H1 (cell line): ENCODE measurements around the gene RASL11B. TPM values are rescaled to one million over a fixed set of nuclear protein-coding genes. Genes with fewer than 3 reads are reported as not detected.

Experiments used
- CTCF ChIA-PET: fragments of 300-600 bp; sonication (Branson Sonifier 250); formaldehyde crosslinking; loops from one replicate; lab custom pipeline; 2021; ENCODE audit not compliant: partially characterized antibody; lab: Charles Lee
- POLR2A ChIA-PET: fragments of 300-600 bp; sonication (Branson Sonifier 250); formaldehyde crosslinking; loops from one replicate; lab custom pipeline; 2021; ENCODE audit warnings: inconsistent platforms; ENCODE audit not compliant: partially characterized antibody; lab: Charles Lee
- DNase-seq, 2 experiments: peaks; one replicate each; pipeline versions ENCODE4 v3.0.0 to v3.0.0-alpha.2; 2010 to 2022; ENCODE audit warnings: low spot score in 2 of 2, low read depth in 1 of 2, mixed read lengths in 1 of 2
- FAIRE-seq: peaks from 2 replicates; lab custom pipeline; 2011; peaks lifted over from hg19 to GRCh38; lab: Jason Lieb, UNC
- H2AFZ ChIP-seq: 2 replicates; pipeline ENCODE4 v1.8.1; 2012; ENCODE audit warnings: low read length, inconsistent platforms
- H2AK5ac ChIP-seq: 2 replicates; pipeline ENCODE4 v1.6.1; 2013; ENCODE audit warnings: low read depth, low read length
- H2BK120ac ChIP-seq: replicated peaks from 2 replicates; pipeline ENCODE3; 2013; ENCODE audit warnings: low read depth, low read length, inconsistent platforms
- H2BK12ac ChIP-seq: 2 replicates; pipeline ENCODE4 v1.6.1; 2013; ENCODE audit warnings: low read depth, low read length
- H2BK15ac ChIP-seq: 2 replicates; pipeline ENCODE4 v1.6.1; 2013; ENCODE audit warnings: low read length
- H2BK20ac ChIP-seq: 2 replicates; pipeline ENCODE4 v1.6.1; 2013; ENCODE audit warnings: low read length
- H2BK5ac ChIP-seq: 2 replicates; pipeline ENCODE4 v1.6.1; 2013; ENCODE audit warnings: low read depth, low read length
- H3K14ac ChIP-seq: 2 replicates; pipeline ENCODE4 v1.6.1; 2013; ENCODE audit warnings: inconsistent platforms; ENCODE audit not compliant: insufficient read length
- H3K18ac ChIP-seq: 2 replicates; pipeline ENCODE4 v1.6.1; 2013; ENCODE audit warnings: low read length; ENCODE audit errors: extremely low read depth
- H3K23ac ChIP-seq: 2 replicates; pipeline ENCODE4 v1.6.1; 2013; ENCODE audit warnings: inconsistent platforms; ENCODE audit not compliant: insufficient read length
- H3K23me2 ChIP-seq: 2 replicates; pipeline ENCODE4 v1.6.1; 2013; ENCODE audit warnings: low read depth, low read length
- H3K27ac ChIP-seq: 2 replicates; pipeline ENCODE4 v1.6.1; 2011; ENCODE audit warnings: low read depth, low read length, inconsistent platforms
- H3K27me3 ChIP-seq, 4 experiments: replicated peaks in 1 of 4; 1 replicate in 1 of 4; 2 replicates in 3 of 4; pipeline versions ENCODE4 v1.6.1 to v1.8.1; 2011 to 2013; ENCODE audit warnings: low read length in 3 of 4, mild to moderate bottlenecking in 3 of 4, inconsistent platforms in 2 of 4, mixed read lengths in 2 of 4, moderate library complexity in 1 of 4; ENCODE audit not compliant: control insufficient read depth in 3 of 4, insufficient read depth in 3 of 4; ENCODE audit errors: extremely low read depth in 1 of 4
- H3K36me3 ChIP-seq, 4 experiments: 2 replicates each; pipeline versions ENCODE4 v1.6.1 to v1.8.1; 2011 to 2013; ENCODE audit warnings: mild to moderate bottlenecking in 4 of 4, low read length in 3 of 4, moderate library complexity in 2 of 4, control low read depth in 1 of 4, inconsistent platforms in 1 of 4; ENCODE audit not compliant: insufficient read depth in 4 of 4, control insufficient read depth in 2 of 4
- H3K4ac ChIP-seq: replicated peaks from 2 replicates; pipeline ENCODE3; 2013; ENCODE audit warnings: low read length, low read depth, mixed read lengths, inconsistent platforms; ENCODE audit not compliant: insufficient read length
- H3K4me1 ChIP-seq, 4 experiments: replicated peaks in 1 of 4; 1 replicate in 1 of 4; 2 replicates in 3 of 4; pipeline versions ENCODE4 v1.6.1 to v1.8.1; 2011 to 2013; ENCODE audit warnings: low read length in 3 of 4, inconsistent platforms in 2 of 4, mixed read lengths in 1 of 4; ENCODE audit not compliant: insufficient read depth in 4 of 4, control insufficient read depth in 3 of 4
- H3K4me2 ChIP-seq, 2 experiments: 2 replicates each; pipeline versions ENCODE4 v1.6.1 to v1.8.1; 2011 to 2013; ENCODE audit warnings: low read depth in 2 of 2, low read length in 2 of 2, control low read depth in 1 of 2, inconsistent platforms in 1 of 2, mild to moderate bottlenecking in 1 of 2; ENCODE audit not compliant: insufficient read depth in 1 of 2
- H3K4me3 ChIP-seq, 4 experiments: fragments of 200-600, 300-600 bp in 1 of 4; sonication (generic), shearing (Covaris generic), sonication (Bioruptor Twin) in 1 of 4; 2 replicates each; pipeline versions ENCODE4 v1.5.1 to v1.8.1; 2011 to 2016; ENCODE audit warnings: low read length in 4 of 4, low read depth in 3 of 4, control low read depth in 2 of 4, inconsistent platforms in 2 of 4, mild to moderate bottlenecking in 2 of 4, mixed read lengths in 1 of 4, moderate library complexity in 1 of 4; ENCODE audit not compliant: insufficient read depth in 2 of 4; ENCODE audit errors: extremely low read depth in 1 of 4
- H3K56ac ChIP-seq: replicated peaks from 2 replicates; pipeline ENCODE3; 2013; ENCODE audit warnings: low read depth, mild to moderate bottlenecking, mixed read lengths, low read length, inconsistent platforms; ENCODE audit not compliant: insufficient read length
- H3K79me1 ChIP-seq: 2 replicates; pipeline ENCODE4 v1.6.1; 2013; ENCODE audit warnings: low read depth, low read length, control low read depth
- H3K79me2 ChIP-seq, 2 experiments: 2 replicates each; pipeline versions ENCODE4 v1.6.1 to v1.8.1; 2012 to 2013; ENCODE audit warnings: low read length in 2 of 2, mild to moderate bottlenecking in 2 of 2, inconsistent platforms in 1 of 2; ENCODE audit not compliant: insufficient read depth in 2 of 2, control insufficient read depth in 1 of 2
- H3K9ac ChIP-seq, 4 experiments: replicated peaks in 1 of 4; 1 replicate in 1 of 4; 2 replicates in 3 of 4; pipeline versions ENCODE4 v1.6.1 to v1.8.1; 2011 to 2013; ENCODE audit warnings: low read depth in 3 of 4, low read length in 3 of 4, control low read depth in 2 of 4, mild to moderate bottlenecking in 2 of 4, moderate library complexity in 2 of 4, inconsistent platforms in 1 of 4; ENCODE audit errors: extremely low read depth in 1 of 4
- H3K9me3 ChIP-seq, 2 experiments: 2 replicates each; pipeline versions ENCODE4 v1.6.1 to v1.8.1; 2012 to 2013; ENCODE audit warnings: mild to moderate bottlenecking in 2 of 2, moderate library complexity in 2 of 2, control low read depth in 1 of 2, inconsistent platforms in 1 of 2, low read depth in 1 of 2, low read length in 1 of 2, mixed read lengths in 1 of 2; ENCODE audit not compliant: insufficient read depth in 2 of 2
- H4K20me1 ChIP-seq, 2 experiments: replicated peaks in 1 of 2; 2 replicates each; pipeline versions ENCODE3 to v1.8.1; 2011 to 2013; ENCODE audit warnings: inconsistent platforms in 2 of 2, low read length in 2 of 2, mild to moderate bottlenecking in 1 of 2; ENCODE audit not compliant: insufficient read depth in 2 of 2, control insufficient read depth in 1 of 2
- H4K5ac ChIP-seq: 2 replicates; pipeline ENCODE4 v1.6.1; 2013; ENCODE audit warnings: low read length, low read depth, mixed read lengths, inconsistent platforms; ENCODE audit not compliant: insufficient read length
- H4K8ac ChIP-seq: 2 replicates; pipeline ENCODE4 v1.8.0; 2013; ENCODE audit warnings: mild to moderate bottlenecking, moderate library complexity, low read length, inconsistent platforms; ENCODE audit not compliant: insufficient read depth; ENCODE audit errors: extremely low read depth
- H4K91ac ChIP-seq: replicated peaks from 2 replicates; pipeline ENCODE3; 2013; ENCODE audit warnings: low read length, mixed read lengths, inconsistent platforms; ENCODE audit not compliant: insufficient read length
- CBX5 ChIP-seq: fragments of 300-800, 300-1000 bp; sonication (generic); IDR thresholded peaks from 2 replicates; pipeline ENCODE4 v1.7.1; 2016; ENCODE audit warnings: antibody characterized with exemption, low read length, low read depth
- CHD1 ChIP-seq: IDR thresholded peaks from 2 replicates; pipeline ENCODE4 v1.6.1; 2012; ENCODE audit warnings: low read depth, low read length, improper control_type of control experiment
- CREB1 ChIP-seq: IDR thresholded peaks from 2 replicates; pipeline ENCODE4 v1.6.1; 2012; ENCODE audit warnings: inconsistent platforms
- HDAC6 ChIP-seq: IDR thresholded peaks from one replicate; pipeline ENCODE4 v1.7.1; 2012; ENCODE audit warnings: low read depth, mild to moderate bottlenecking, inconsistent platforms, low read length, moderate library complexity
- MAX ChIP-seq: IDR thresholded peaks from 2 replicates; pipeline ENCODE4 v1.6.1; 2012; ENCODE audit warnings: inconsistent platforms
- NRF1 ChIP-seq: IDR thresholded peaks from 2 replicates; pipeline ENCODE4 v1.6.1; 2011; ENCODE audit warnings: mild to moderate bottlenecking, low read depth, low read length, improper control_type of control experiment
- POLR2AphosphoS5 ChIP-seq: IDR thresholded peaks from 2 replicates; pipeline ENCODE4 v1.6.1; 2011; ENCODE audit warnings: low read depth, low read length
- RBBP5 ChIP-seq: IDR thresholded peaks from 2 replicates; pipeline ENCODE4 v1.7.1; 2012; ENCODE audit warnings: low read depth, mild to moderate bottlenecking, inconsistent platforms, low read length, moderate library complexity, borderline replicate concordance
- SAP30 ChIP-seq: fragments of 300-600 bp; sonication (generic); IDR thresholded peaks from 2 replicates; pipeline ENCODE4 v1.7.1; 2012; ENCODE audit warnings: low read length, moderate library complexity, mild to moderate bottlenecking, inconsistent platforms; ENCODE audit not compliant: insufficient read depth, insufficient replicate concordance
- TCF12 ChIP-seq: IDR thresholded peaks from 2 replicates; pipeline ENCODE4 v1.6.1; 2011; ENCODE audit warnings: low read depth, mild to moderate bottlenecking, low read length
- ZNF274 ChIP-seq: IDR thresholded peaks from 2 replicates; pipeline ENCODE4 v1.7.0; 2012; ENCODE audit warnings: low read length, borderline replicate concordance; ENCODE audit errors: extremely low read depth
- WGBS, 2 experiments: shearing (Covaris generic) in 1 of 2; methylation state at CpG; one replicate each; pipeline versions ENCODE4 v1.1.6 to v1.1.7; 2013 to 2015; ENCODE audit warnings: low lambda C conversion rate in 2 of 2, mixed read lengths in 2 of 2, inconsistent platforms in 1 of 2, low coverage in 1 of 2, missing lambda C conversion rate in 1 of 2; ENCODE audit not compliant: insufficient replicate concordance in 2 of 2, insufficient coverage in 1 of 2, insufficient read length in 1 of 2; ENCODE audit errors: extremely low coverage in 1 of 2, missing lambda C conversion rate in 1 of 2; 5-methylcytosine and 5-hydroxymethylcytosine counted together
- polyA plus RNA-seq, 7 experiments: library from polyadenylated mRNA; depleted of rRNA in 3 of 7; stranded (reverse) in 5 of 7; unstranded in 2 of 7; fragments of >200 nt in 5 of 7; fragments of 200-250 nt in 2 of 7; gene quantifications; 1 replicate in 5 of 7; 2 replicates in 1 of 7; 4 replicates in 1 of 7; pipeline versions ENCODE4 v1.2.1 to v1.2.3, GENCODE V29; 2011 to 2013; ENCODE audit warnings: missing spikeins in 2 of 7, mixed read lengths in 2 of 7
- total RNA-seq: library from RNA; stranded (reverse); fragmentation: NEBNext Ultra II Directional; extraction: Animal tissue kit (Norgen Biotek cat#: 25700); gene quantifications from 2 replicates; pipeline ENCODE4 v1.2.1, GENCODE V29; 2021

RASL11B gene
- total and polyA plus RNA-seq, 2 of the 8 experiments (the other 6 are each of a cell fraction or from before 2014, with no cell fraction given): 49.8 to 75.5 TPM

- no peak overlapping the region for H2BK12ac ChIP-seq
- H4K20me1 ChIP-seq: no peaks in the 10 kb centered on the region
- no peak overlapping the region for H3K4me2 ChIP-seq
- H2BK20ac ChIP-seq: 0 out of 2 replicates have a peak overlapping the region, but pooled peaks have one; percentile 72
- DNase-seq (no peak), FAIRE-seq (no peak)
- H2BK15ac ChIP-seq: no peak overlapping the region
- H2BK120ac ChIP-seq: no peak overlapping the region
- POLR2A ChIA-PET: interaction anchor here (1.0 to 15.2 kb wide), 5 partner anchors 12 to 128 kb away, joined by 3 to 165 read pairs (median 5); partner anchors contain the start of gene RASL11B
- H3K18ac ChIP-seq: no peak overlapping the region
- CTCF ChIA-PET: interaction anchor here (1.1 to 1.6 kb wide), 4 partner anchors 9 to 198 kb away, joined by 3 to 4 read pairs (median 3); no protein-coding TSS in a partner anchor
- no peak overlapping the region for H3K23ac ChIP-seq
- no peaks in the 10 kb centered on the region for H3K79me1 ChIP-seq
- no peaks in the 10 kb centered on the region; the same call in 1 of the 2 replicates for H3K23me2 ChIP-seq
- H3K79me2 ChIP-seq: no peaks in the 10 kb centered on the region
- no peak overlapping the region for H4K8ac ChIP-seq
- H2AFZ ChIP-seq: no peak overlapping the region
- 87% methylated on average over 5 of the region's 6 CpGs; no CpG with 5 or more reads in 1 of the 2 experiments for WGBS, 2 experiments
- TF ChIP-seq CHD1: no peak
- TF ChIP-seq RBBP5: no peak
- TF ChIP-seq POLR2AphosphoS5: no peak
- TF ChIP-seq MAX: no peak
- no peak for TF ChIP-seq HDAC6
- TF ChIP-seq TCF12: no peak
- no peak for TF ChIP-seq CREB1
- no peak for TF ChIP-seq CBX5
- TF ChIP-seq ZNF274: no peak
- no peak for TF ChIP-seq NRF1
- no peak for TF ChIP-seq SAP30
- no peak overlapping the region for H3K9ac ChIP-seq
- H3K27me3 ChIP-seq: no peaks in the 10 kb centered on the region
- no peak overlapping the region for H4K91ac ChIP-seq
- H3K14ac ChIP-seq: no peak overlapping the region
- no peak overlapping the region for H3K56ac ChIP-seq
- H3K4me3 ChIP-seq: no peak overlapping the region
- H3K4me1 ChIP-seq: peaks cover 0 to 6% (median 2%) of the 10 kb centered on the region in 4 experiments; a peak in 3 of 7 replicates
- no peak overlapping the region for H3K27ac ChIP-seq
- no peak overlapping the region for H3K4ac ChIP-seq
- no peaks in the 10 kb centered on the region for H3K36me3 ChIP-seq
- H4K5ac ChIP-seq: no peak overlapping the region
- H3K9me3 ChIP-seq: no peaks in the 10 kb centered on the region
- no peak overlapping the region for H2BK5ac ChIP-seq
- no peak overlapping the region for H2AK5ac ChIP-seq
Observed at GRCh38 chr4:52848254-52848653, 13.9 kb upstream of the RASL11B start.
